GM12872 (cell line): Measurements from ENCODE around the gene NHEJ1.

Experiments used
- CTCF ChIP-seq: IDR thresholded peaks from 3 replicates; pipeline ENCODE4 v1.5.1; 2011; ENCODE audit warnings: low read depth, mild to moderate bottlenecking, low read length, moderate library complexity; ENCODE audit not compliant: insufficient read depth

The NHEJ1 gene

GRCh38 chr2:219029829-219030165, 130.8 kb downstream of the NHEJ1 start:
- TF ChIP-seq CTCF, result peak; percentile 98

- no peak for TF ChIP-seq CTCF
These were observed 131.4 kb downstream of the NHEJ1 start for GRCh38 chr2:219028996-219029828.

- no peak for TF ChIP-seq CTCF
These were observed 132.5 kb downstream of the NHEJ1 start for GRCh38 chr2:219028141-219028540.

- no peak for TF ChIP-seq CTCF
These were observed 133.0 kb downstream of the NHEJ1 start for GRCh38 chr2:219027511-219028055.

GRCh38 chr2:219026946-219027345, 133.7 kb downstream of the NHEJ1 start:
- TF ChIP-seq CTCF, result no peak

- no peak for TF ChIP-seq CTCF
These were observed 134.7 kb downstream of the NHEJ1 start for GRCh38 chr2:219025637-219026585.
